Measurements from ENCODE around the gene SGCA. TPM values are rescaled to one million over a fixed set of nuclear protein-coding genes. Genes with fewer than 3 reads are reported as not detected.

Gene SGCA
- total and polyA plus RNA-seq, 10 of the 15 experiments (the other 5 are each of a cell fraction or from before 2014, with no cell fraction given) = 0.13 to 2.2 (median 0.50) TPM; not detected in 2

DNA sequence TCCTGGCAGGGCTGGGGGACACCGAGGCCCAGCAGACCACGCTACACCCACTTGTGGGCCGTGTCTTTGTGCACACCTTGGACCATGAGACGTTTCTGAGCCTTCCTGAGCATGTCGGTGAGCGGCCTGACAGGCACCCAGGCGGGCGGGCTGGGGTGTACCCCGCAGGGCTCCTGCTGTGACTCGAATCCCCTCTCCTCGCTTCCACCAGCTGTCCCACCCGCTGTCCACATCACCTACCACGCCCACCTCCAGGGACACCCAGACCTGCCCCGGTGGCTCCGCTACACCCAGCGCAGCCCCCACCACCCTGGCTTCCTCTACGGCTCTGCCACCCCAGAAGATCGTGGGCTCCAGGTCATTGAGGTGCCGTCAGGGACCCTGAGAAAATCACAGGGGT, 1.6 kb downstream of the SGCA start:
- Histone ChIP-seq H3K9ac (ENCODE audit: control insufficient read depth, insufficient read depth, low read length) (no peak overlapping the region), H3K36me3 (ENCODE audit: control insufficient read depth in 2 of 2, insufficient read depth in 2 of 2, low read length in 1 of 2) (no peaks in the 10 kb centered on the region), H3K4me2 (ENCODE audit: control insufficient read depth, insufficient read depth) (no peak overlapping the region), H4K20me1 (ENCODE audit: control insufficient read depth, insufficient read depth) (no peaks in the 10 kb centered on the region), H3K4me3 (no peak overlapping the region), H3K79me2 (ENCODE audit: control insufficient read depth, insufficient read depth, low read length) (no peaks in the 10 kb centered on the region), H3K4me1 (ENCODE audit: control insufficient read depth, insufficient read depth, low read length) (peaks cover 30% of the 10 kb centered on the region), H3K9me3 (replicated peaks; ENCODE audit: control insufficient read depth, insufficient read depth, low read length) (no peaks in the 10 kb centered on the region), H3K27me3 (replicated peaks in 1 of 2; ENCODE audit: control insufficient read depth in 2 of 2, insufficient read depth in 2 of 2, low read length in 1 of 2) (no peaks in the 10 kb centered on the region), H2AFZ (ENCODE audit: control insufficient read depth, low read depth, low read length) (no peak overlapping the region), H3K27ac (ENCODE audit: control insufficient read depth, insufficient read depth) (no peak overlapping the region)
- FAIRE-seq (no peak), ATAC-seq (no peak), DNase-seq (ENCODE audit: low read depth, low spot score) (no peak)
- SMC1A ChIA-PET (ENCODE audit: uncharacterized antibody, unreplicated experiment) = interaction anchor here (2.9 kb wide), 1 partner anchor 30 kb away, joined by 22 read pairs; no protein-coding TSS in a partner anchor
- BruUV-seq (replicated peaks) = no TSS peak
- WGBS (ENCODE audit: insufficient coverage, insufficient replicate concordance, low lambda C conversion rate, missing lambda C conversion rate) = 47% methylated on average over 19 of the region's 19 CpGs
- CTCF ChIA-PET = interaction anchor here (1.8 to 17.0 kb wide), 3 partner anchors 11 to 26 kb away, joined by 3 to 514 read pairs (median 53); no protein-coding TSS in a partner anchor
- RAD21 ChIA-PET (ENCODE audit: unreplicated experiment) = interaction anchor here (0.9 to 3.7 kb wide), 3 partner anchors 30 to 130 kb away, joined by 4 to 51 read pairs (median 24); partner anchors contain the start of gene COL1A1
- TF ChIP-seq SUZ12 (IDR thresholded peaks at IDR 0.05; ENCODE audit: unreplicated experiment) = no peak
- TF ChIP-seq, protein P1, sequence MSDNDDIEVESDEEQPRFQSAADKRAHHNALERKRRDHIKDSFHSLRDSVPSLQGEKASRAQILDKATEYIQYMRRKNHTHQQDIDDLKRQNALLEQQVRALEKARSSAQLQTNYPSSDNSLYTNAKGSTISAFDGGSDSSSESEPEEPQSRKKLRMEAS (IDR thresholded peaks at IDR 0.05; ENCODE audit: low read depth, low read length) = no peak
- intact Hi-C loops (cut with micrococcal nuclease; ENCODE audit: unreplicated experiment) (no loop called here), in situ Hi-C loops (cut with MboI) (no loop called here)
- POLR2A ChIA-PET = interaction anchor here (1.8 kb wide), 1 partner anchor 29 kb away, joined by 6 read pairs; no protein-coding TSS in a partner anchor

- Histone ChIP-seq H4K20me1 (ENCODE audit: control insufficient read depth, insufficient read depth) (no peaks in the 10 kb centered on the region), H2AFZ (ENCODE audit: control insufficient read depth, low read depth, low read length) (no peak overlapping the region), H3K79me2 (ENCODE audit: control insufficient read depth, insufficient read depth, low read length) (no peaks in the 10 kb centered on the region), H3K4me3 (no peak overlapping the region), H3K9ac (ENCODE audit: control insufficient read depth, insufficient read depth, low read length) (no peak overlapping the region), H3K9me3 (replicated peaks; ENCODE audit: control insufficient read depth, insufficient read depth, low read length) (no peaks in the 10 kb centered on the region), H3K4me2 (ENCODE audit: control insufficient read depth, insufficient read depth) (no peak overlapping the region), H3K4me1 (ENCODE audit: control insufficient read depth, insufficient read depth, low read length) (peaks cover 26% of the 10 kb centered on the region), H3K36me3 (ENCODE audit: control insufficient read depth in 2 of 2, insufficient read depth in 2 of 2, low read length in 1 of 2) (no peaks in the 10 kb centered on the region), H3K27ac (ENCODE audit: control insufficient read depth, insufficient read depth) (no peak overlapping the region), H3K27me3 (replicated peaks in 1 of 2; ENCODE audit: control insufficient read depth in 2 of 2, insufficient read depth in 2 of 2, low read length in 1 of 2) (no peaks in the 10 kb centered on the region)
- TF ChIP-seq SRF (IDR thresholded peaks at IDR 0.05; ENCODE audit: low read depth in 2 of 2, low read length in 2 of 2) (no peak), CEBPB (IDR thresholded peaks at IDR 0.05; ENCODE audit: borderline replicate concordance in 1 of 2, low read depth in 2 of 2, low read length in 2 of 2) (no peak)
- BruUV-seq (replicated peaks) = no TSS peak
- ChIA-PET SMC1A (ENCODE audit: uncharacterized antibody, unreplicated experiment) (interaction anchor here (0.6 to 2.5 kb wide), 7 partner anchors 9 to 104 kb away, joined by 3 to 10 read pairs (median 3); no protein-coding TSS in a partner anchor), CTCF (interaction anchor here (0.7 to 17.0 kb wide), 11 partner anchors 10 to 141 kb away, joined by 3 to 514 read pairs (median 4); no protein-coding TSS in a partner anchor), POLR2A (interaction anchor here (0.8 to 1.8 kb wide), 2 partner anchors 28 to 134 kb away, joined by 3 to 6 read pairs; no protein-coding TSS in a partner anchor), RAD21 (ENCODE audit: unreplicated experiment) (interaction anchor here (0.6 to 4.5 kb wide), 7 partner anchors 10 to 129 kb away, joined by 3 to 176 read pairs (median 4); partner anchors contain the start of gene COL1A1)
- intact Hi-C loops (cut with micrococcal nuclease; ENCODE audit: unreplicated experiment) = no loop called here
- in situ Hi-C loops (cut with MboI) = no loop called here
- WGBS (ENCODE audit: insufficient coverage, insufficient replicate concordance, low lambda C conversion rate, missing lambda C conversion rate) = 58% methylated on average over 12 of the region's 13 CpGs
- FAIRE-seq (no peak), DNase-seq (ENCODE audit: low read depth, low spot score) (no peak), ATAC-seq (no peak)
Observed at GRCh38 chr17:50168319-50168718, 2.5 kb downstream of the SGCA start.

Measured in GM12878 (cell line).